H1 (cell line): ENCODE data around the gene MED19. TPM values are rescaled to one million over a fixed set of nuclear protein-coding genes. Genes with fewer than 3 reads are reported as not detected.
A peak's percentile ranks its signal among the peaks of the same experiment; 100 is the strongest.

Experiments used
- CTCF ChIA-PET: fragments of 300-600 bp; sonication (Branson Sonifier 250); formaldehyde crosslinking; loops from one replicate; lab custom pipeline; 2021; ENCODE audit not compliant: partially characterized antibody; lab: Charles Lee
- POLR2A ChIA-PET: fragments of 300-600 bp; sonication (Branson Sonifier 250); formaldehyde crosslinking; loops from one replicate; lab custom pipeline; 2021; ENCODE audit warnings: inconsistent platforms; ENCODE audit not compliant: partially characterized antibody; lab: Charles Lee
- DNase-seq, 2 experiments: peaks; one replicate each; pipeline versions ENCODE4 v3.0.0 to v3.0.0-alpha.2; 2010 to 2022; ENCODE audit warnings: low spot score in 2 of 2, low read depth in 1 of 2, mixed read lengths in 1 of 2
- FAIRE-seq: peaks from 2 replicates; lab custom pipeline; 2011; peaks lifted over from hg19 to GRCh38; lab: Jason Lieb, UNC
- H2AFZ ChIP-seq: 2 replicates; pipeline ENCODE4 v1.8.1; 2012; ENCODE audit warnings: low read length, inconsistent platforms
- H2AK5ac ChIP-seq: 2 replicates; pipeline ENCODE4 v1.6.1; 2013; ENCODE audit warnings: low read depth, low read length
- H2BK120ac ChIP-seq: replicated peaks from 2 replicates; pipeline ENCODE3; 2013; ENCODE audit warnings: low read depth, low read length, inconsistent platforms
- H2BK12ac ChIP-seq: 2 replicates; pipeline ENCODE4 v1.6.1; 2013; ENCODE audit warnings: low read depth, low read length
- H2BK15ac ChIP-seq: 2 replicates; pipeline ENCODE4 v1.6.1; 2013; ENCODE audit warnings: low read length
- H2BK20ac ChIP-seq: 2 replicates; pipeline ENCODE4 v1.6.1; 2013; ENCODE audit warnings: low read length
- H2BK5ac ChIP-seq: 2 replicates; pipeline ENCODE4 v1.6.1; 2013; ENCODE audit warnings: low read depth, low read length
- H3K14ac ChIP-seq: 2 replicates; pipeline ENCODE4 v1.6.1; 2013; ENCODE audit warnings: inconsistent platforms; ENCODE audit not compliant: insufficient read length
- H3K18ac ChIP-seq: 2 replicates; pipeline ENCODE4 v1.6.1; 2013; ENCODE audit warnings: low read length; ENCODE audit errors: extremely low read depth
- H3K23ac ChIP-seq: 2 replicates; pipeline ENCODE4 v1.6.1; 2013; ENCODE audit warnings: inconsistent platforms; ENCODE audit not compliant: insufficient read length
- H3K23me2 ChIP-seq: 2 replicates; pipeline ENCODE4 v1.6.1; 2013; ENCODE audit warnings: low read depth, low read length
- H3K27ac ChIP-seq: 2 replicates; pipeline ENCODE4 v1.6.1; 2011; ENCODE audit warnings: low read depth, low read length, inconsistent platforms
- H3K27me3 ChIP-seq, 4 experiments: replicated peaks in 1 of 4; 1 replicate in 1 of 4; 2 replicates in 3 of 4; pipeline versions ENCODE4 v1.6.1 to v1.8.1; 2011 to 2013; ENCODE audit warnings: low read length in 3 of 4, mild to moderate bottlenecking in 3 of 4, inconsistent platforms in 2 of 4, mixed read lengths in 2 of 4, moderate library complexity in 1 of 4; ENCODE audit not compliant: control insufficient read depth in 3 of 4, insufficient read depth in 3 of 4; ENCODE audit errors: extremely low read depth in 1 of 4
- H3K36me3 ChIP-seq, 4 experiments: 2 replicates each; pipeline versions ENCODE4 v1.6.1 to v1.8.1; 2011 to 2013; ENCODE audit warnings: mild to moderate bottlenecking in 4 of 4, low read length in 3 of 4, moderate library complexity in 2 of 4, control low read depth in 1 of 4, inconsistent platforms in 1 of 4; ENCODE audit not compliant: insufficient read depth in 4 of 4, control insufficient read depth in 2 of 4
- H3K4ac ChIP-seq: replicated peaks from 2 replicates; pipeline ENCODE3; 2013; ENCODE audit warnings: low read length, low read depth, mixed read lengths, inconsistent platforms; ENCODE audit not compliant: insufficient read length
- H3K4me1 ChIP-seq, 4 experiments: replicated peaks in 1 of 4; 1 replicate in 1 of 4; 2 replicates in 3 of 4; pipeline versions ENCODE4 v1.6.1 to v1.8.1; 2011 to 2013; ENCODE audit warnings: low read length in 3 of 4, inconsistent platforms in 2 of 4, mixed read lengths in 1 of 4; ENCODE audit not compliant: insufficient read depth in 4 of 4, control insufficient read depth in 3 of 4
- H3K4me2 ChIP-seq, 2 experiments: 2 replicates each; pipeline versions ENCODE4 v1.6.1 to v1.8.1; 2011 to 2013; ENCODE audit warnings: low read depth in 2 of 2, low read length in 2 of 2, control low read depth in 1 of 2, inconsistent platforms in 1 of 2, mild to moderate bottlenecking in 1 of 2; ENCODE audit not compliant: insufficient read depth in 1 of 2
- H3K4me3 ChIP-seq, 4 experiments: fragments of 200-600, 300-600 bp in 1 of 4; sonication (generic), shearing (Covaris generic), sonication (Bioruptor Twin) in 1 of 4; 2 replicates each; pipeline versions ENCODE4 v1.5.1 to v1.8.1; 2011 to 2016; ENCODE audit warnings: low read length in 4 of 4, low read depth in 3 of 4, control low read depth in 2 of 4, inconsistent platforms in 2 of 4, mild to moderate bottlenecking in 2 of 4, mixed read lengths in 1 of 4, moderate library complexity in 1 of 4; ENCODE audit not compliant: insufficient read depth in 2 of 4; ENCODE audit errors: extremely low read depth in 1 of 4
- H3K56ac ChIP-seq: replicated peaks from 2 replicates; pipeline ENCODE3; 2013; ENCODE audit warnings: low read depth, mild to moderate bottlenecking, mixed read lengths, low read length, inconsistent platforms; ENCODE audit not compliant: insufficient read length
- H3K79me1 ChIP-seq: 2 replicates; pipeline ENCODE4 v1.6.1; 2013; ENCODE audit warnings: low read depth, low read length, control low read depth
- H3K79me2 ChIP-seq, 2 experiments: 2 replicates each; pipeline versions ENCODE4 v1.6.1 to v1.8.1; 2012 to 2013; ENCODE audit warnings: low read length in 2 of 2, mild to moderate bottlenecking in 2 of 2, inconsistent platforms in 1 of 2; ENCODE audit not compliant: insufficient read depth in 2 of 2, control insufficient read depth in 1 of 2
- H3K9ac ChIP-seq, 4 experiments: replicated peaks in 1 of 4; 1 replicate in 1 of 4; 2 replicates in 3 of 4; pipeline versions ENCODE4 v1.6.1 to v1.8.1; 2011 to 2013; ENCODE audit warnings: low read depth in 3 of 4, low read length in 3 of 4, control low read depth in 2 of 4, mild to moderate bottlenecking in 2 of 4, moderate library complexity in 2 of 4, inconsistent platforms in 1 of 4; ENCODE audit errors: extremely low read depth in 1 of 4
- H3K9me3 ChIP-seq, 2 experiments: 2 replicates each; pipeline versions ENCODE4 v1.6.1 to v1.8.1; 2012 to 2013; ENCODE audit warnings: mild to moderate bottlenecking in 2 of 2, moderate library complexity in 2 of 2, control low read depth in 1 of 2, inconsistent platforms in 1 of 2, low read depth in 1 of 2, low read length in 1 of 2, mixed read lengths in 1 of 2; ENCODE audit not compliant: insufficient read depth in 2 of 2
- H4K20me1 ChIP-seq, 2 experiments: replicated peaks in 1 of 2; 2 replicates each; pipeline versions ENCODE3 to v1.8.1; 2011 to 2013; ENCODE audit warnings: inconsistent platforms in 2 of 2, low read length in 2 of 2, mild to moderate bottlenecking in 1 of 2; ENCODE audit not compliant: insufficient read depth in 2 of 2, control insufficient read depth in 1 of 2
- H4K5ac ChIP-seq: 2 replicates; pipeline ENCODE4 v1.6.1; 2013; ENCODE audit warnings: low read length, low read depth, mixed read lengths, inconsistent platforms; ENCODE audit not compliant: insufficient read length
- H4K8ac ChIP-seq: 2 replicates; pipeline ENCODE4 v1.8.0; 2013; ENCODE audit warnings: mild to moderate bottlenecking, moderate library complexity, low read length, inconsistent platforms; ENCODE audit not compliant: insufficient read depth; ENCODE audit errors: extremely low read depth
- H4K91ac ChIP-seq: replicated peaks from 2 replicates; pipeline ENCODE3; 2013; ENCODE audit warnings: low read length, mixed read lengths, inconsistent platforms; ENCODE audit not compliant: insufficient read length
- BACH1 ChIP-seq: IDR thresholded peaks from 2 replicates; pipeline ENCODE4 v1.6.1; 2012; ENCODE audit warnings: low read length, improper control_type of control experiment
- BCL11A ChIP-seq, 2 experiments: IDR thresholded peaks; one replicate each; pipeline ENCODE4 v1.6.1; 2011; ENCODE audit warnings: low read depth in 2 of 2, low read length in 2 of 2, mild to moderate bottlenecking in 2 of 2
- CBX5 ChIP-seq: fragments of 300-800, 300-1000 bp; sonication (generic); IDR thresholded peaks from 2 replicates; pipeline ENCODE4 v1.7.1; 2016; ENCODE audit warnings: antibody characterized with exemption, low read length, low read depth
- CREB1 ChIP-seq: IDR thresholded peaks from 2 replicates; pipeline ENCODE4 v1.6.1; 2012; ENCODE audit warnings: inconsistent platforms
- GTF2F1 ChIP-seq: IDR thresholded peaks from 2 replicates; pipeline ENCODE4 v1.6.1; 2012; ENCODE audit warnings: low read depth, low read length, improper control_type of control experiment, borderline replicate concordance
- HDAC6 ChIP-seq: IDR thresholded peaks from one replicate; pipeline ENCODE4 v1.7.1; 2012; ENCODE audit warnings: low read depth, mild to moderate bottlenecking, inconsistent platforms, low read length, moderate library complexity
- SP2 ChIP-seq: IDR thresholded peaks from 2 replicates; pipeline ENCODE4 v1.6.1; 2012; ENCODE audit warnings: mild to moderate bottlenecking, low read length, inconsistent platforms
- SP4 ChIP-seq: IDR thresholded peaks from 2 replicates; pipeline ENCODE4 v1.6.1; 2012; ENCODE audit warnings: low read length, inconsistent platforms
- WGBS, 2 experiments: shearing (Covaris generic) in 1 of 2; methylation state at CpG; one replicate each; pipeline versions ENCODE4 v1.1.6 to v1.1.7; 2013 to 2015; ENCODE audit warnings: low lambda C conversion rate in 2 of 2, mixed read lengths in 2 of 2, inconsistent platforms in 1 of 2, low coverage in 1 of 2, missing lambda C conversion rate in 1 of 2; ENCODE audit not compliant: insufficient replicate concordance in 2 of 2, insufficient coverage in 1 of 2, insufficient read length in 1 of 2; ENCODE audit errors: extremely low coverage in 1 of 2, missing lambda C conversion rate in 1 of 2; 5-methylcytosine and 5-hydroxymethylcytosine counted together
- polyA plus RNA-seq, 7 experiments: library from polyadenylated mRNA; depleted of rRNA in 3 of 7; stranded (reverse) in 5 of 7; unstranded in 2 of 7; fragments of >200 nt in 5 of 7; fragments of 200-250 nt in 2 of 7; gene quantifications; 1 replicate in 5 of 7; 2 replicates in 1 of 7; 4 replicates in 1 of 7; pipeline versions ENCODE4 v1.2.1 to v1.2.3, GENCODE V29; 2011 to 2013; ENCODE audit warnings: missing spikeins in 2 of 7, mixed read lengths in 2 of 7
- total RNA-seq: library from RNA; stranded (reverse); fragmentation: NEBNext Ultra II Directional; extraction: Animal tissue kit (Norgen Biotek cat#: 25700); gene quantifications from 2 replicates; pipeline ENCODE4 v1.2.1, GENCODE V29; 2021
- TF ChIP-seq, protein P1 (sequence below): IDR thresholded peaks from 2 replicates; pipeline ENCODE4 v1.6.1; 2012; ENCODE audit warnings: inconsistent platforms
- TF ChIP-seq, protein P2 (sequence below): IDR thresholded peaks from 2 replicates; pipeline ENCODE4 v1.6.1; 2011; ENCODE audit warnings: low read length, improper control_type of control experiment
- TF ChIP-seq, protein P3 (sequence below), 3 experiments: IDR thresholded peaks; 1 replicate in 2 of 3; 2 replicates in 1 of 3; pipeline versions ENCODE4 v1.5.1 to v1.6.1; 2011; ENCODE audit warnings: low read length in 3 of 3, mild to moderate bottlenecking in 3 of 3, inconsistent platforms in 2 of 3, low read depth in 1 of 3, moderate library complexity in 1 of 3; ENCODE audit not compliant: insufficient read depth in 1 of 3; ENCODE audit errors: control extremely low read depth in 1 of 3

MED19 gene
- total and polyA plus RNA-seq, 2 of the 8 experiments (the other 6 are each of a cell fraction or from before 2014, with no cell fraction given) = 19.4 to 35.4 TPM

DNA sequence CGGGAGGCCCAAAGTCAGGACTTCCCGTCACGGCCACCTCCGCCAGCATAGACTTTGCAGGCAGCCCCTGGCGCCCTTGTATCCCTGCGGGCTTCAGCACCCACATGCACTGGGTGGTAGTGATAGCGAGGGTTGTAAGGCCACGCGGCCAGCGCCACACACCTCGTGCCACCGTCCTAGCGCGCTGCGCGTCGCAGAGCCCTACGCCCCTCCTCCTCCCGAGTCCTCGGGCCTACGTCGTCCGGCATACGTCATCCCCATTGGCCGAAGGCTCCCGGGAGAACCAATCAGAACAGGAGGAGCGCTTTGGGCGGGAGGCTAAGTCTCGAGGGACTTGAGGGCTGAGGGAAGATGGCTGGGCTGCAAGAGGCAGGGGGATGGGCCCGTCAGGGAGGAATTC, 40.9 kb upstream of the MED19 start:
- no peak overlapping the region for H3K4me2 ChIP-seq
- 92% methylated on average over 16 of the region's 30 CpGs; no CpG with 5 or more reads in 1 of the 2 experiments for WGBS, 2 experiments
- H3K23ac ChIP-seq = no peak overlapping the region
- H2BK15ac ChIP-seq = 0 out of 2 replicates have a peak overlapping the region, but pooled peaks have one; percentile 12
- no peaks in the 10 kb centered on the region for H4K20me1 ChIP-seq
- H3K14ac ChIP-seq = no peak overlapping the region
- no peak overlapping the region for H3K27ac ChIP-seq
- no peaks in the 10 kb centered on the region for H3K36me3 ChIP-seq
- H2BK5ac ChIP-seq = no peak overlapping the region
- H3K79me2 ChIP-seq = no peaks in the 10 kb centered on the region
- H3K4me3 ChIP-seq = no peak overlapping the region
- H2AFZ ChIP-seq = no peak overlapping the region
- no peaks in the 10 kb centered on the region for H3K79me1 ChIP-seq
- H2AK5ac ChIP-seq = peak overlapping the region; percentile 39; the same call in 1 of the 2 replicates
- no peak overlapping the region for H4K91ac ChIP-seq
- no peak for FAIRE-seq
- DNase-seq = peak in 1 of 2 experiments; percentile 55
- no peak overlapping the region for H4K5ac ChIP-seq
- H2BK120ac ChIP-seq = no peak overlapping the region
- ChIA-PET CTCF (interaction anchor here (0.6 to 12.1 kb wide), 4 partner anchors 9 to 49 kb away, joined by 3 to 182 read pairs (median 16); partner anchors contain the start of gene CTNND1), POLR2A (interaction anchor here (2.2 to 2.7 kb wide), 2 partner anchors 9 to 11 kb away, joined by 18 to 22 read pairs; partner anchors contain the start of genes CTNND1 and SELENOH)
- H3K18ac ChIP-seq = no peak overlapping the region
- H3K27me3 ChIP-seq = no peaks in the 10 kb centered on the region
- H3K9me3 ChIP-seq = no peaks in the 10 kb centered on the region
- no peak overlapping the region for H3K56ac ChIP-seq
- H4K8ac ChIP-seq = no peak overlapping the region
- H3K9ac ChIP-seq = no peak overlapping the region
- H2BK20ac ChIP-seq = no peak overlapping the region
- H2BK12ac ChIP-seq = peak overlapping the region; percentile 18; the same call in 1 of the 2 replicates
- H3K4me1 ChIP-seq = no peaks in the 10 kb centered on the region; a peak in 1 of 7 replicates
- H3K23me2 ChIP-seq = no peaks in the 10 kb centered on the region
- H3K4ac ChIP-seq = no peak overlapping the region
- no peak for TF ChIP-seq BACH1
- TF ChIP-seq SP2 = no peak
- TF ChIP-seq, protein P1, sequence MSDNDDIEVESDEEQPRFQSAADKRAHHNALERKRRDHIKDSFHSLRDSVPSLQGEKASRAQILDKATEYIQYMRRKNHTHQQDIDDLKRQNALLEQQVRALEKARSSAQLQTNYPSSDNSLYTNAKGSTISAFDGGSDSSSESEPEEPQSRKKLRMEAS = peak; percentile 72
- TF ChIP-seq CBX5 = no peak
- TF ChIP-seq, protein P2, sequence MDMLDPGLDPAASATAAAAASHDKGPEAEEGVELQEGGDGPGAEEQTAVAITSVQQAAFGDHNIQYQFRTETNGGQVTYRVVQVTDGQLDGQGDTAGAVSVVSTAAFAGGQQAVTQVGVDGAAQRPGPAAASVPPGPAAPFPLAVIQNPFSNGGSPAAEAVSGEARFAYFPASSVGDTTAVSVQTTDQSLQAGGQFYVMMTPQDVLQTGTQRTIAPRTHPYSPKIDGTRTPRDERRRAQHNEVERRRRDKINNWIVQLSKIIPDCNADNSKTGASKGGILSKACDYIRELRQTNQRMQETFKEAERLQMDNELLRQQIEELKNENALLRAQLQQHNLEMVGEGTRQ = no peak
- no peak for TF ChIP-seq SP4
- no peak for TF ChIP-seq HDAC6
- TF ChIP-seq BCL11A (IDR thresholded peaks at IDR 0.05; ENCODE audit: low read depth in 2 of 2, low read length in 2 of 2) = no peak
- TF ChIP-seq CREB1 = no peak
- no peak for TF ChIP-seq GTF2F1
- TF ChIP-seq, protein P3, sequence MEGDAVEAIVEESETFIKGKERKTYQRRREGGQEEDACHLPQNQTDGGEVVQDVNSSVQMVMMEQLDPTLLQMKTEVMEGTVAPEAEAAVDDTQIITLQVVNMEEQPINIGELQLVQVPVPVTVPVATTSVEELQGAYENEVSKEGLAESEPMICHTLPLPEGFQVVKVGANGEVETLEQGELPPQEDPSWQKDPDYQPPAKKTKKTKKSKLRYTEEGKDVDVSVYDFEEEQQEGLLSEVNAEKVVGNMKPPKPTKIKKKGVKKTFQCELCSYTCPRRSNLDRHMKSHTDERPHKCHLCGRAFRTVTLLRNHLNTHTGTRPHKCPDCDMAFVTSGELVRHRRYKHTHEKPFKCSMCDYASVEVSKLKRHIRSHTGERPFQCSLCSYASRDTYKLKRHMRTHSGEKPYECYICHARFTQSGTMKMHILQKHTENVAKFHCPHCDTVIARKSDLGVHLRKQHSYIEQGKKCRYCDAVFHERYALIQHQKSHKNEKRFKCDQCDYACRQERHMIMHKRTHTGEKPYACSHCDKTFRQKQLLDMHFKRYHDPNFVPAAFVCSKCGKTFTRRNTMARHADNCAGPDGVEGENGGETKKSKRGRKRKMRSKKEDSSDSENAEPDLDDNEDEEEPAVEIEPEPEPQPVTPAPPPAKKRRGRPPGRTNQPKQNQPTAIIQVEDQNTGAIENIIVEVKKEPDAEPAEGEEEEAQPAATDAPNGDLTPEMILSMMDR (IDR thresholded peaks at IDR 0.05; ENCODE audit: control extremely low read depth in 1 of 3, insufficient read depth in 1 of 3, low read depth in 1 of 3, low read length in 3 of 3) = no peak
